H1 (cell line): ENCODE results near the gene POPDC2. TPM values are rescaled to one million over a fixed set of nuclear protein-coding genes. Genes with fewer than 3 reads are reported as not detected.

Experiments used
- CTCF ChIA-PET: fragments of 300-600 bp; sonication (Branson Sonifier 250); formaldehyde crosslinking; loops from one replicate; lab custom pipeline; 2021; ENCODE audit not compliant: partially characterized antibody; lab: Charles Lee
- POLR2A ChIA-PET: fragments of 300-600 bp; sonication (Branson Sonifier 250); formaldehyde crosslinking; loops from one replicate; lab custom pipeline; 2021; ENCODE audit warnings: inconsistent platforms; ENCODE audit not compliant: partially characterized antibody; lab: Charles Lee
- DNase-seq, 2 experiments: peaks; one replicate each; pipeline versions ENCODE4 v3.0.0 to v3.0.0-alpha.2; 2010 to 2022; ENCODE audit warnings: low spot score in 2 of 2, low read depth in 1 of 2, mixed read lengths in 1 of 2
- FAIRE-seq: peaks from 2 replicates; lab custom pipeline; 2011; peaks lifted over from hg19 to GRCh38; lab: Jason Lieb, UNC
- H2AFZ ChIP-seq: 2 replicates; pipeline ENCODE4 v1.8.1; 2012; ENCODE audit warnings: low read length, inconsistent platforms
- H2AK5ac ChIP-seq: 2 replicates; pipeline ENCODE4 v1.6.1; 2013; ENCODE audit warnings: low read depth, low read length
- H2BK120ac ChIP-seq: replicated peaks from 2 replicates; pipeline ENCODE3; 2013; ENCODE audit warnings: low read depth, low read length, inconsistent platforms
- H2BK12ac ChIP-seq: 2 replicates; pipeline ENCODE4 v1.6.1; 2013; ENCODE audit warnings: low read depth, low read length
- H2BK15ac ChIP-seq: 2 replicates; pipeline ENCODE4 v1.6.1; 2013; ENCODE audit warnings: low read length
- H2BK20ac ChIP-seq: 2 replicates; pipeline ENCODE4 v1.6.1; 2013; ENCODE audit warnings: low read length
- H2BK5ac ChIP-seq: 2 replicates; pipeline ENCODE4 v1.6.1; 2013; ENCODE audit warnings: low read depth, low read length
- H3K14ac ChIP-seq: 2 replicates; pipeline ENCODE4 v1.6.1; 2013; ENCODE audit warnings: inconsistent platforms; ENCODE audit not compliant: insufficient read length
- H3K18ac ChIP-seq: 2 replicates; pipeline ENCODE4 v1.6.1; 2013; ENCODE audit warnings: low read length; ENCODE audit errors: extremely low read depth
- H3K23ac ChIP-seq: 2 replicates; pipeline ENCODE4 v1.6.1; 2013; ENCODE audit warnings: inconsistent platforms; ENCODE audit not compliant: insufficient read length
- H3K23me2 ChIP-seq: 2 replicates; pipeline ENCODE4 v1.6.1; 2013; ENCODE audit warnings: low read depth, low read length
- H3K27ac ChIP-seq: 2 replicates; pipeline ENCODE4 v1.6.1; 2011; ENCODE audit warnings: low read depth, low read length, inconsistent platforms
- H3K27me3 ChIP-seq, 4 experiments: replicated peaks in 1 of 4; 1 replicate in 1 of 4; 2 replicates in 3 of 4; pipeline versions ENCODE4 v1.6.1 to v1.8.1; 2011 to 2013; ENCODE audit warnings: low read length in 3 of 4, mild to moderate bottlenecking in 3 of 4, inconsistent platforms in 2 of 4, mixed read lengths in 2 of 4, moderate library complexity in 1 of 4; ENCODE audit not compliant: control insufficient read depth in 3 of 4, insufficient read depth in 3 of 4; ENCODE audit errors: extremely low read depth in 1 of 4
- H3K36me3 ChIP-seq, 4 experiments: 2 replicates each; pipeline versions ENCODE4 v1.6.1 to v1.8.1; 2011 to 2013; ENCODE audit warnings: mild to moderate bottlenecking in 4 of 4, low read length in 3 of 4, moderate library complexity in 2 of 4, control low read depth in 1 of 4, inconsistent platforms in 1 of 4; ENCODE audit not compliant: insufficient read depth in 4 of 4, control insufficient read depth in 2 of 4
- H3K4ac ChIP-seq: replicated peaks from 2 replicates; pipeline ENCODE3; 2013; ENCODE audit warnings: low read length, low read depth, mixed read lengths, inconsistent platforms; ENCODE audit not compliant: insufficient read length
- H3K4me1 ChIP-seq, 4 experiments: replicated peaks in 1 of 4; 1 replicate in 1 of 4; 2 replicates in 3 of 4; pipeline versions ENCODE4 v1.6.1 to v1.8.1; 2011 to 2013; ENCODE audit warnings: low read length in 3 of 4, inconsistent platforms in 2 of 4, mixed read lengths in 1 of 4; ENCODE audit not compliant: insufficient read depth in 4 of 4, control insufficient read depth in 3 of 4
- H3K4me2 ChIP-seq, 2 experiments: 2 replicates each; pipeline versions ENCODE4 v1.6.1 to v1.8.1; 2011 to 2013; ENCODE audit warnings: low read depth in 2 of 2, low read length in 2 of 2, control low read depth in 1 of 2, inconsistent platforms in 1 of 2, mild to moderate bottlenecking in 1 of 2; ENCODE audit not compliant: insufficient read depth in 1 of 2
- H3K4me3 ChIP-seq, 4 experiments: fragments of 200-600, 300-600 bp in 1 of 4; sonication (generic), shearing (Covaris generic), sonication (Bioruptor Twin) in 1 of 4; 2 replicates each; pipeline versions ENCODE4 v1.5.1 to v1.8.1; 2011 to 2016; ENCODE audit warnings: low read length in 4 of 4, low read depth in 3 of 4, control low read depth in 2 of 4, inconsistent platforms in 2 of 4, mild to moderate bottlenecking in 2 of 4, mixed read lengths in 1 of 4, moderate library complexity in 1 of 4; ENCODE audit not compliant: insufficient read depth in 2 of 4; ENCODE audit errors: extremely low read depth in 1 of 4
- H3K56ac ChIP-seq: replicated peaks from 2 replicates; pipeline ENCODE3; 2013; ENCODE audit warnings: low read depth, mild to moderate bottlenecking, mixed read lengths, low read length, inconsistent platforms; ENCODE audit not compliant: insufficient read length
- H3K79me1 ChIP-seq: 2 replicates; pipeline ENCODE4 v1.6.1; 2013; ENCODE audit warnings: low read depth, low read length, control low read depth
- H3K79me2 ChIP-seq, 2 experiments: 2 replicates each; pipeline versions ENCODE4 v1.6.1 to v1.8.1; 2012 to 2013; ENCODE audit warnings: low read length in 2 of 2, mild to moderate bottlenecking in 2 of 2, inconsistent platforms in 1 of 2; ENCODE audit not compliant: insufficient read depth in 2 of 2, control insufficient read depth in 1 of 2
- H3K9ac ChIP-seq, 4 experiments: replicated peaks in 1 of 4; 1 replicate in 1 of 4; 2 replicates in 3 of 4; pipeline versions ENCODE4 v1.6.1 to v1.8.1; 2011 to 2013; ENCODE audit warnings: low read depth in 3 of 4, low read length in 3 of 4, control low read depth in 2 of 4, mild to moderate bottlenecking in 2 of 4, moderate library complexity in 2 of 4, inconsistent platforms in 1 of 4; ENCODE audit errors: extremely low read depth in 1 of 4
- H3K9me3 ChIP-seq, 2 experiments: 2 replicates each; pipeline versions ENCODE4 v1.6.1 to v1.8.1; 2012 to 2013; ENCODE audit warnings: mild to moderate bottlenecking in 2 of 2, moderate library complexity in 2 of 2, control low read depth in 1 of 2, inconsistent platforms in 1 of 2, low read depth in 1 of 2, low read length in 1 of 2, mixed read lengths in 1 of 2; ENCODE audit not compliant: insufficient read depth in 2 of 2
- H4K20me1 ChIP-seq, 2 experiments: replicated peaks in 1 of 2; 2 replicates each; pipeline versions ENCODE3 to v1.8.1; 2011 to 2013; ENCODE audit warnings: inconsistent platforms in 2 of 2, low read length in 2 of 2, mild to moderate bottlenecking in 1 of 2; ENCODE audit not compliant: insufficient read depth in 2 of 2, control insufficient read depth in 1 of 2
- H4K5ac ChIP-seq: 2 replicates; pipeline ENCODE4 v1.6.1; 2013; ENCODE audit warnings: low read length, low read depth, mixed read lengths, inconsistent platforms; ENCODE audit not compliant: insufficient read length
- H4K8ac ChIP-seq: 2 replicates; pipeline ENCODE4 v1.8.0; 2013; ENCODE audit warnings: mild to moderate bottlenecking, moderate library complexity, low read length, inconsistent platforms; ENCODE audit not compliant: insufficient read depth; ENCODE audit errors: extremely low read depth
- H4K91ac ChIP-seq: replicated peaks from 2 replicates; pipeline ENCODE3; 2013; ENCODE audit warnings: low read length, mixed read lengths, inconsistent platforms; ENCODE audit not compliant: insufficient read length
- SRF ChIP-seq: IDR thresholded peaks from 2 replicates; pipeline ENCODE4 v1.6.1; 2011; ENCODE audit warnings: mild to moderate bottlenecking, low read depth, low read length, moderate library complexity
- WGBS, 2 experiments: shearing (Covaris generic) in 1 of 2; methylation state at CpG; one replicate each; pipeline versions ENCODE4 v1.1.6 to v1.1.7; 2013 to 2015; ENCODE audit warnings: low lambda C conversion rate in 2 of 2, mixed read lengths in 2 of 2, inconsistent platforms in 1 of 2, low coverage in 1 of 2, missing lambda C conversion rate in 1 of 2; ENCODE audit not compliant: insufficient replicate concordance in 2 of 2, insufficient coverage in 1 of 2, insufficient read length in 1 of 2; ENCODE audit errors: extremely low coverage in 1 of 2, missing lambda C conversion rate in 1 of 2; 5-methylcytosine and 5-hydroxymethylcytosine counted together
- polyA plus RNA-seq, 7 experiments: library from polyadenylated mRNA; depleted of rRNA in 3 of 7; stranded (reverse) in 5 of 7; unstranded in 2 of 7; fragments of >200 nt in 5 of 7; fragments of 200-250 nt in 2 of 7; gene quantifications; 1 replicate in 5 of 7; 2 replicates in 1 of 7; 4 replicates in 1 of 7; pipeline versions ENCODE4 v1.2.1 to v1.2.3, GENCODE V29; 2011 to 2013; ENCODE audit warnings: missing spikeins in 2 of 7, mixed read lengths in 2 of 7
- total RNA-seq: library from RNA; stranded (reverse); fragmentation: NEBNext Ultra II Directional; extraction: Animal tissue kit (Norgen Biotek cat#: 25700); gene quantifications from 2 replicates; pipeline ENCODE4 v1.2.1, GENCODE V29; 2021

Gene POPDC2
- total and polyA plus RNA-seq, 2 of the 8 experiments (the other 6 are each of a cell fraction or from before 2014, with no cell fraction given), result 0.65 to 1.1 TPM

DNA sequence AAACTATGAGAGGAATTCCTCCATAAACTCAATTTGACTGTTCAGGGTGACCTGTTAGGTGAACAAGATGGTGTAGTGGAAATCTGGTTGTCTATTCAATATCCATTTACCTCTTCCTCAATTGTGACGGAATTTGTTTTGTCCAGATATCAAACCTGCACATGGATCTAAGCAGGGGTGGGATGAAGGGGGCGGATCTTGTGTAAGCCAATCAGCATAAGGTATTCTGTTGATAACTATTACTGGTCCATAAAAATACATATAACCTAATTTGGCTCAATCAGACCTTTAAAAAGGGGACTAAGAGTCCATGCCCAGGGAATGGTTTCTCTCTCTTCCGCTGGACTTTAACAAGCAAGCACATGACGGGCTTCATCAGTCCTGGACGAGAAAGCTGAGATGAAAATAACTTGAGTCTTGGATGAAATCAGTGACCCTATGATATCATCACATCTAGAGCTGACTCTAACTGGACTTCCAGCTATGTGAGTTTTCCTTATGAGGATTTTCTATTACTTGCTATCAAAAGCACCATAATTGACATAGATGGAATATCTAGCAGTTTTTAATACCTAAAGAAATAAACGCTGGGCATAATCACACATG, 5.7 kb upstream of the POPDC2 start:
- no peak overlapping the region for H2BK20ac ChIP-seq
- H2BK120ac ChIP-seq, result no peak overlapping the region
- no peak overlapping the region for H2AK5ac ChIP-seq
- H3K4me3 ChIP-seq, result no peak overlapping the region
- no peak overlapping the region for H4K8ac ChIP-seq
- ChIA-PET CTCF (interaction anchor here (1.1 to 1.8 kb wide), 2 partner anchors 30 to 65 kb away, joined by 4 to 5 read pairs; no protein-coding TSS in a partner anchor), POLR2A (interaction anchor here (0.6 to 1.4 kb wide), 4 partner anchors 8 to 67 kb away, joined by 3 to 4 read pairs (median 3); no protein-coding TSS in a partner anchor)
- no peak overlapping the region for H3K9ac ChIP-seq
- H2BK5ac ChIP-seq, result no peak overlapping the region
- H3K4me1 ChIP-seq, result no peaks in the 10 kb centered on the region
- H2AFZ ChIP-seq, result no peak overlapping the region
- no peaks in the 10 kb centered on the region; a peak in 1 of 4 replicates for H3K79me2 ChIP-seq
- H3K14ac ChIP-seq, result no peak overlapping the region
- H3K79me1 ChIP-seq, result no peaks in the 10 kb centered on the region
- H3K23ac ChIP-seq, result no peak overlapping the region
- WGBS, 2 experiments, result 87% methylated on average over 6 of the region's 6 CpGs; no CpG with 5 or more reads in 1 of the 2 experiments
- H2BK15ac ChIP-seq, result no peak overlapping the region
- no peak overlapping the region for H4K5ac ChIP-seq
- H3K4ac ChIP-seq, result no peak overlapping the region
- H3K27ac ChIP-seq, result no peak overlapping the region
- H3K23me2 ChIP-seq, result no peaks in the 10 kb centered on the region
- H4K91ac ChIP-seq, result no peak overlapping the region
- H2BK12ac ChIP-seq, result no peak overlapping the region
- H3K56ac ChIP-seq, result no peak overlapping the region
- no peak overlapping the region for H3K18ac ChIP-seq
- peaks cover 0 to 5% (median 2%) of the 10 kb centered on the region in 4 experiments; a peak in 2 of 8 replicates for H3K36me3 ChIP-seq
- H3K4me2 ChIP-seq, result no peak overlapping the region
- FAIRE-seq (no peak), DNase-seq (no peak)
- no peaks in the 10 kb centered on the region for H3K9me3 ChIP-seq
- no peaks in the 10 kb centered on the region for H3K27me3 ChIP-seq
- no peaks in the 10 kb centered on the region for H4K20me1 ChIP-seq
- no peak for TF ChIP-seq SRF
